Transverse colon (tissue), 3 donors: ENCODE measurements around the gene MINDY1.

Experiments used
- EP300 ChIP-seq: sonication (generic); formaldehyde crosslinking; IDR thresholded peaks from one replicate; pipeline ENCODE4 v1.6.1; 2017; ENCODE audit warnings: antibody characterized with exemption, low read depth
- POLR2AphosphoS5 ChIP-seq, 3 donors: sonication (generic); formaldehyde crosslinking; IDR thresholded peaks; one replicate each; pipeline ENCODE4 v1.6.1; 2016; ENCODE audit warnings: antibody characterized with exemption in 3 of 3

DNA sequence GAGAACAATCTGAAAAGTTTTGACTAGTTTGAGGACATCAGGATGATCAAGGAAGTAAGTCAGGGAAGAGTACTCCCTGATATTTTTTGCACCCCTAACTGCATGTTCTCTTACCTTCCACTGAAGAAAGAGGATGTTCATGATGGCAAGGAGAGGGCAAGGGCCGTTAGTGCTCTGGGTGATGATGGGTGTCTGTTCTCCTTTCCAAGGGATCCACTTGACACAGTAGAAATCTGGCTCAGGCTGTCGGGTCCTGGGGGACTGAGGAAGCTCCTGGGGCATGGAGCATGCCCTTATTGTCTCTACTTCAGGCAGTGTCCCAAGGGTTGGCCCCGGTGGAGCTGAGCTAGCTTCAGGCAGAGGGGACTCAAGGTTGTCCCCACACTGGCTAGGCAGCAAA lies 4.7 kb downstream of the MINDY1 start:
- TF ChIP-seq POLR2AphosphoS5 (IDR thresholded peaks at IDR 0.05) (no peak), EP300 (no peak)
